SK-N-MC (cell line): ENCODE measurements around the gene ATXN1.

Experiments used
- EZH2 ChIP-seq: fragments of 200-600 bp; sonication (generic); IDR thresholded peaks from one replicate; pipeline ENCODE4 v1.6.1; 2017; ENCODE audit warnings: antibody characterized with exemption
- FOXP2 ChIP-seq: optimal IDR thresholded peaks from 2 replicates; pipeline ENCODE3; 2011; ENCODE audit warnings: mild to moderate bottlenecking, moderate library complexity; ENCODE audit not compliant: insufficient read depth; ENCODE audit errors: extremely low read length, control extremely low read depth
- POLR2AphosphoS5 ChIP-seq: IDR thresholded peaks from 2 replicates; pipeline ENCODE4 v1.6.1; 2012; ENCODE audit warnings: mild to moderate bottlenecking, low read depth, low read length, borderline replicate concordance

GRCh38 chr6:16753341-16753740 lies 7.9 kb downstream of the ATXN1 start:
- TF ChIP-seq EZH2 = no peak
- TF ChIP-seq POLR2AphosphoS5 = no peak
- no peak for TF ChIP-seq FOXP2
